ENCODE measurements around the gene TMEM94. TPM values are rescaled to one million over a fixed set of nuclear protein-coding genes. Genes with fewer than 3 reads are reported as not detected.

TMEM94 gene
- total and polyA plus RNA-seq, 2 of the 8 experiments (the other 6 are each of a cell fraction or from before 2014, with no cell fraction given), result 54.8 to 69.9 TPM

- TF ChIP-seq SAP30 (IDR thresholded peaks at IDR 0.05; ENCODE audit: insufficient read depth, insufficient replicate concordance, low read length), result no peak
- no peak for TF ChIP-seq POLR2A (IDR thresholded peaks at IDR 0.05; ENCODE audit: control extremely low read depth in 1 of 2, low read depth in 2 of 2, low read length in 2 of 2)
- no peak for TF ChIP-seq EP300 (IDR thresholded peaks at IDR 0.05; ENCODE audit: borderline replicate concordance in 1 of 2, low read depth in 2 of 2, low read length in 2 of 2)
- TF ChIP-seq JUND (IDR thresholded peaks at IDR 0.05; ENCODE audit: low read length), result no peak
- TF ChIP-seq EGR1 (IDR thresholded peaks at IDR 0.05; ENCODE audit: borderline replicate concordance, low read depth, low read length), result no peak
- TF ChIP-seq KDM5A (IDR thresholded peaks at IDR 0.05; ENCODE audit: low read length), result no peak
- no peak for TF ChIP-seq TBP (IDR thresholded peaks at IDR 0.05; ENCODE audit: low read depth, low read length)
- no peak for TF ChIP-seq SIX5 (IDR thresholded peaks at IDR 0.05; ENCODE audit: low read depth, low read length)
- no peak for TF ChIP-seq TCF12 (IDR thresholded peaks at IDR 0.05; ENCODE audit: low read depth, low read length)
- no peak for TF ChIP-seq SP1 (IDR thresholded peaks at IDR 0.05; ENCODE audit: low read depth, low read length)
These were observed 14.8 kb downstream of the TMEM94 start (continued) for GRCh38 chr17:75471207-75471606.

Data from H1 (cell line).